Islet of Langerhans (tissue), 1 donor: ENCODE measurements around the gene NUP214.
"Not testable (repeated sequence)": the region's sequence is repeated elsewhere in the genome, so short reads cannot be mapped to it uniquely, and the experiment has no call there.

Experiments used
- FAIRE-seq: peaks from one replicate; lab custom pipeline; 2011; peaks lifted over from hg19 to GRCh38; lab: Jason Lieb, UNC

Gene NUP214

DNA sequence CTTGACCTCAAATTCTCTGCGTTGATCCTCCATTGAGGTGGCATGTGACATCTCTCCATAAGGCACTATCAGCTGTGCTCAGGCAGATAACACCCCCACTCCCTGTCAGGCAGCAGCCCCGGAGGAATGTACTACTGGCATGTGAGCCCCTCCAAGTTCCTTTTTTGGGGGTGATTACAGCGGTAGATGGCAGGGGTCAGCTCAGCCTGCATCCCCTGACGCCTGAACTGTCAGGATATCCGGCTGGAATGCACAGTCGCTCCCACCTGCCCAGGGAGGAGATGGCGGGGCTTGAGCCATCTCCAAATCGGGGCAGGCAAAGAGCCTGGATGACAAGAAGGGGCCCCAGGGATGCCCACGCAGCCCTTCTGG lies 110.1 kb downstream of the NUP214 start:
- FAIRE-seq: no peak

DNA sequence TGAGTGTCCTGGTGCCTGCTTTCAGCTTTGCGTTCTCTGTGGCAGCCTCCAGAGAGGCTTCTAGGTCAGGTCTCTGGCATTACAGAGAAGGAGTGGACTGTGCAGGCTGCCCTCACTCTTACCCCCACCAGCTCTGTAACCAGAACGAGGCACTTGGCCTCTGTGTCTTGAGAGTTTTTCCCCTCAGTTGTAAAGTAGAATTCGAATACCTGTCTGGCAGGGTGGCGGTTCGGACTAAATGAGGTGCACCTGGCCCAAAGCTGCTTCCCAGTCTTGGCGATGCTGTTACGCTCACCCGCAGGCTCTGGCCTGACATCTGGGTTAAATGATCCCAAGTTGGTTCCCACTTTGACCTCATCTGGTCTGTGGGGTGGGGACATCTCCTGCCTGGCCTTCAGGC lies 110.8 kb downstream of the NUP214 start:
- FAIRE-seq: no peak

DNA sequence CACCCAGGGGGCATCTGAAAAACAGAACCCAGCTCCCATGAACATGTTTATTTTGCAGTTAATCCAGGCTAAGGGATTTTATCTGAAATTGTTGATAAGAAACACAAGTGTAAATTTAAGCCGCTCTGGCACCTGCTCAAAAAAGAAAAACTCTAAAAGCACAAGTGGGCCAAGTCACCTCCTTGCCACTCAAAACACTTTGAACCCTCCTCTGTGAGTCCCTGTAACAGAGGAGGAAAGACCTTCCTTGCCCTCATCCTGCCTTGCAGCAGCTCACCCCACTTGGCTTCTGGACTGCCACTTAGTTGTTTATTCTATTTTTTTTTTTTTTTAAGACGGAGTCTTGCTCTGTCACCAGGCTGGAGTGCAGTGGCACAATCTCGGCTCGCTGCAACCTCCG lies 111.4 kb downstream of the NUP214 start:
- no peak for FAIRE-seq

DNA sequence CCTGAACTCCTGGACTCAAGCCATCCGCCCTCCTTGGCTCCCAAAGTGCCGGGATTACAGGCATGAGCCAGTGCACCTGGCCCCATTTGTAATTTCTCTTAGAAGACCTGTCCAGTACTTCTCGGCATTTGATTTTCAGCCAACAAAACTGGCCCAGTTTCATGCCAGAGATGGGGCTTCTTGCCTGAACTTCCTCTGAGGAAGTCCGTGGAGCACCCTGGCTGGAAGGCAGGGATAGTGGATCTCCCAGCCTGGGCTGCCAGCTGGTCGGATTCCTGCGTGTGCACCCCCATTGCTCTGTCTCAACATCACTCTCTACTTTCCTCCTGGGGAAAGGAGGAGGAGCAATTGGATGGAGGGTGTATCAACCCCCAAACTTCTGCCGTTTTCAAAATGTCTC lies 111.9 kb downstream of the NUP214 start:
- FAIRE-seq: no peak

DNA sequence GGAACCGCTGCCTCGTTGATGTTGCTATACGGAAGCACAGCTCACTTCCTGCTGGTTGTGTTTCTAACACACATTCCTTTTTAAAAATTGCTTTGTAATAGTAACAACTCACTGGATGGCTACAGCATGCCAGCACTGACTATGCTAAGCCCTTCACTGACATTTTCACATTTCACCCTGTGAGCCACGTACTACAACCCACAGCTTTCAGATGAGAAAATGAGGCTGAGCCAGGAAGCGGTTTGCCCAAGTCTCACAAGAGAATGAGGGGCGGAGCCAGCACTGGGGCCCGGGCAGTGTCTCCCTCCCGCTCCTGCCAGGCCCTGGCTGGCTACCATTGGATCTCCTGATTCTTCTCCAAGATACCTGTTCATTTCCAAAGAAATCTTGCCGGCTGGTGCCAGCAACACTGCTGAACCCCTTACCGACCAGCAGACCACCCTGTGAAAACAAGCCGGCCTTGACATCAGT lies 112.6 kb downstream of the NUP214 start:
- no peak for FAIRE-seq

DNA sequence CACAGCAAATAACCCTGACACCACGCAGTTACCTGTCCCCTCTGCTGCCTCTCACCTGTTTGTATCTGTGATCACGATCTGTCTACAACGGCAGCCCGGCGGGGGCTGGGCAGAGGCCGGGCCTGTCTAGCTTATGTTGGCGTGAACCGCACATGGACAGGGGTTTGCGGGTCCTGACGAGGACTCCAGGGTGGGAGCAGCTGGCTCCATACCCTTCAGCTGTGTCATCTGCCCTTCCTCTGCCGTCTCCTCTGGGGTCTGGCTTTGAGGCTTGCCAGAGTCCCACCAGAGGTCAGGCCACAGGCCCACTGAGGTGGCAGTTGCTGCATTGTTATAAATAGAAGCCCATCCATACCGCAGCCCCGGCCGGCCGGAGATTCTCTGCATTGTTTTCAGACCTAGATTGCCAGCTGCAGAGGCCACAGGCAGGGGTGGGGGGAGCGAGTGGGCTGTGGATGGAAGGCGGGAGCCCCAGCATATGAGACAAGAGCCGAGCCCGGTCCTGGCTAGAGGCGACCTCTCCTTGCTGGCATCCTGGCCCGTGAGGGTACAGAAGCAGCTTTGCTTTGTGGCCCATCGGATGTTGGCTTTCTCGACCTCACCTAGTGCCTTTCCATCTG lies 113.1 kb downstream of the NUP214 start:
- no peak for FAIRE-seq

DNA sequence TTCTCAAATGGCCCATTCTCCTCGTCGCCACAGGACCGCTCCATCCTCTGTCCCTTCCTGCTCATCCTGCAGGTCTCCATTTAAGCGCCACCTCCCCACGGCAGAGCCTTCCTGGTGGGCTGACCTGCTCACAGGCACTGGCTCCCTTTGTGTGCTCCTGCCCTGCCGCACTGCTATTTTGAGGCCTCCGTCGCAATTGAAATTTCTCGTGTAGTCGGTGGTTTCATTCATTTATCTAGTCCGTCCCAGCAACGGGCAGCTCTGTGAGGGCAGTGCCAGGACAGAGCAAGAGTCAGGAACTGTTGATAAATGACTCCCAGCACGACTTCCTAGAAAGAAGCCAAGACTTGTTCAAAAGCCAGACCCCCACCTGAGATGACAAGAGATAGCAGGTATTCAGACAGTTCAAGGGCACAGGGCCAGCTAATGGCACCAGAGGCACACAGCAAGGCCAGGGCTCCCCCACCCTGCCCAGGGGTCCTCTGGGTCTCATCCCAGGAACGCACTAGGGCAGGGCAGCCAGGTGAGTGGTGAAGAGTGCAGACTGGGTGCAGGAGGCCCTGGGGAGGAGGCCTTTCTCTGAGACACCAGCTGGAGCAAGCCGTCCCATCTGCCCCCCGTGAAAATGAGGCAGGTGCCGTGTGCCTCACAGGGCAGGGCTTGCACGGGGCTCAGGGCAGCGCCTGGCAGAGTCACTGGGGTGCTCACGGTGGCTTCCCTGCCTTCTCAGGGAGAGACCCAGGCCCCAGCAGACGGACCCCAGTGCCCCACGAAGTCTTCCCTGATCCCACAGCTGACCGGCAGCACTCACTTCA lies 114.0 kb downstream of the NUP214 start:
- FAIRE-seq: no peak

DNA sequence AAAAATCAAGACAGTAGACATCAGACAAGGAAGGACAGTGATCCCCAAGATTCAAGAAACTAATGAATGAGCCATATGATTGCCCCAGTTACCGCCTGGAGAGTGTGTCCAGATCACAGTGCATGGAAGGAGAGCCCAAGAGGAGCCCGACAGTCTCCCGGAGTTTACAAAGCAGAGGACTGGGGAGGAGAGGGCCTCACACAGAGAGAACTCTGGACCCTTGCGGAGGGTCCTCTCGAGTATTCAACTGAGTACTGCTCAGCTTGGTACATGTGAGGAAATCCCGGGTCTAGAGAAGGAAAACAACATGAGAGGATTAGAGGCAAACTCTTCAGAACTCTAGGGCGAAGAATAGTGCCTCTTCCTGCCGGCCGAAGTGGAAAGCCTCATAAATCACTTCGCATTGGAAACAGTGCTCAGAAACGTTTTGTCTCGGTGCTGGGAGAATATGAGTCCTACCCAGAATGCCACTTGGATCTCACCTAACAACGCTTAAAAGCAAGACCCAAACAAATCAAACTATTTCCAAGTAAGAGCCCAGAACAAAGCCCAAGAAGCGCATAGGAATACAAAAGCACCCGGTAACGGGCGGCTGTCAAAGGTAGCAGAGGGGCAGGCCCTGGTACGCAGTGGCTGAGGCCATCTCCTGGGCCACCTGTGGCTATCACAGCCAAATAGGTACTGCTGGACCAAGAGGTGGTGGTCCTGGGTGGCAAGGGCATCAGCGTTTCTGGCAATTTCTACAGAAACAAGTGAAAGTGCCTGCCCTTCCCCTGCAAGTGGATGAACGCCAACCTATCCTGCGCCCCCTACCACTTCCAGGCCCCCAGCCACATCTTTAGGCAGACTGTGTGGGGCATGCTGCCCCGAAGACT lies 114.9 kb downstream of the NUP214 start:
- FAIRE-seq: no peak

DNA sequence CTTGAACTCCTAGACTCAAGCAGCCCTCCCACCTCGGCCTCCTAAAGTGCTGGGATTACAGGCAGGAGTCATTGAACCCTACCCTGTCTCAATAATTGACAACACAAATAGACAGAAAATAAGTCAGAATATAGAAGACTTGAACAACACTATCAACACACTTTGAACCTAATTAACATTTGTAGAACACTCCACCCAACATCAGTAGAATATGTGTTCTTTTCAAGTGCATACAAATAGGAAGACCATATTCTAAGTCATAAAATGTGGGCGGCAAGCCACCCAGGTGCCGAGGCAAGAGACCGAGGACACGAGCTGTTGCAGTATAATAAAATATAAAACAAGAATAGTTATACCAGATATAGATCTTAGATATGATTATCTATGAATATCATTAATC lies 118.9 kb downstream of the NUP214 start:
- not testable (repeated sequence) for FAIRE-seq

DNA sequence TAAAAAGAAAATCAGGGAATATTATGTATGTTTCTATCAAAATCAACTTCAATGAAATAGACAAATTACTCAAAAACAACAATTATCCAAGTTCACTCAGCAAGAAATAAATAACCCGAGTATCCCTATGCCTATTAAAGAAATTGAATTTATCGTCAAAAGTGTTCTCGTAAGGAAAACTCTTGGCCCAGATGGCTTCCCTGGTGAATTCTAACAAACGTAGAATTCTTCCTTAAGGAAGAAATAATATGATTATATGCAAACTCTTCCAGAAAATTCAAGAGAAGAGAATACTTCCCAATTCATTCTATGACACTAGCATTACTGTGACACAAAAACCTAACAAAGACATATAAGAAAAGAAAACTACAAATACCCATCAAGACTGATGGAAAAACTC lies 121.2 kb downstream of the NUP214 start:
- no peak for FAIRE-seq

DNA sequence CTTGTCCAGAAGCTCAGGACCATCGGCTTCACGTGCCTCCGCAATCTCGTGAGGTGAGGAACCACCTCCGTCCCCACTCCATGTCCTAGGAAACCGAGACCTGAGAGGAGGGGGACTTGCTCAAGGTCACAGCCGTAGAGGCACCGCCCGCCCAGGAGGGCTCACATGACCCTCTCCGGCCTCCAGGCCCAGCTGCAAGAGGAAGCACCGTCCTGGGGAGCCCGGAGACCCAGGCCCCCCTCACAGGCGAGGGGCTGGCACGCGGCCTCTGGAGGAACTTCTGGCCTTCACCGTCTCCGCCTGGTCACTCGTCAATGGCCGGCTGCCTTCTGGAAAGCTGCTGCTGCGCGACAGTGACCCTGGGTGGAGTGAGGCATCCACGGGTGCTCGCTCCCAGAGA lies 126.7 kb downstream of the NUP214 start:
- no peak for FAIRE-seq

DNA sequence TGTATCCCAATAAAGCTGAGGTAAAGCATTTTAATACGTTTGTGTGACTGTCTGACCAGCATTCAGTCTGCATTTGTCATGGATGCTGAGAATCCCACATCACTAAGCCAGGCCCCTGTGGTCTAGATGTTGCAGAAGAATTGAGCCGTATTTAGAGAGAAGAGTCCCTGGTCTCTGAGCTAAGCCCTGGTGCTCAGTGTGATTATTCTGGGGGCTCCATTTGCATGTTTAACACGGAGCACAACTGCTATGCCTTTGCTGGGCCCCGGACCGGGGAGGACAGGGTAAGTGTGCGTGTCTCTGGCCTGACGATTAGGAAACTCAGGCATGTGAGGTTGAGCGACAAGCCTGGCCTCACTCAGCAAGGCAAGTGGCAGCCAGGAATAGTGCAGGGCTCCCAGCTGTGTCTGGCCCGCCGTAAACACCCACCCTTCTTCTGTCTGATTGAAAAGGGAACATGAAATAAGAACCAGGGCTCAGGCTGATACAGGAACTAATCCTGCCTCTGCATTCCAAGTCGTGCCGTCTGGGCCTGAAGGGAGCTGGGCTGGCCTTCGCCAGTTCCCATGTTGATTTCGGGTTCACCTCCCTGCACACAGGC lies 128.6 kb downstream of the NUP214 start:
- FAIRE-seq: no peak

DNA sequence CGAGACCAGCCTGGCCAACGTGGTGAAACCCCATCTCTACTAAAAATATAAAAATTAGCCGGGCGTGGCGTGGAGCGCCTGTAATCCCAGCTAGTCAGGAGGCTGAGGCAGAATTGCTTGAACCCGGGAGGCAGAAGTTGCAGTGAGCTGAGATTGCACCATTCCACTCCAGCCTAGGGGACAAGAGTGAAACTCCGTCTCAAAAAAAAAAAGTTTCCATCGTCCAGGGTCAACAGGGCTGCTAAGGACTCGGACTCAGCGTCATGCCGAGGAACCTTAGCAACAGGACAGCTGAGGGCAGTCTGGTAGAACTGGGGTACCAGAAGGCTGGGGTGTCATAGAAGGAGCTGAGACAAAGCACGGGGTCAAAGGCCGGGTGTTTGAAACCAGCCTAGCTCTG lies 129.2 kb downstream of the NUP214 start:
- FAIRE-seq: no peak

DNA sequence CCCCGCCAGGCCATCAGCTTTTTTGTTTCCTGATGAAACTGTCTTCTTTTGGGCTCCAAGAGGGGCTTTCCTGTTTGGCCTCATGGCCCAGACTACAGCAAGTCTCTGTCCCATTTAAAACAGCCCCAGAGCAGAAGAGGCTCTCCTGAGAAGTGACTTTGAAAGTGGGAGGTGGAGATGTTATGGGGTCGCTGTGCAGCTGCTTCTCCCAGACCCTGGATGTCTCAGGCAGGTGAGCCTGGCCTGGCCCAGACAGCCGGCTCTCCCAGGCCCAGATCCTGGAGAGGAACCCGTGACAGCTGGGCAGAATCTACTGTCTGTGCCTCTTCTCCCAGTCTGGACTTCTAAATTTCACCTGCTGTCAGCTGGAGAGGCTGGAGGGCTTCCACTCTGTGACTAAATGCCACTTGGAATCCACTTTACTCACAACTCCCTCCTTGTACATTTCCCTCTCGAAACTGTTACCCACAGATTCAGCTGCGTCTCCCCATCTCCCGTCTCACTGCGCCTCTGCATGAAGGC lies 130.4 kb downstream of the NUP214 start:
- FAIRE-seq: no peak

DNA sequence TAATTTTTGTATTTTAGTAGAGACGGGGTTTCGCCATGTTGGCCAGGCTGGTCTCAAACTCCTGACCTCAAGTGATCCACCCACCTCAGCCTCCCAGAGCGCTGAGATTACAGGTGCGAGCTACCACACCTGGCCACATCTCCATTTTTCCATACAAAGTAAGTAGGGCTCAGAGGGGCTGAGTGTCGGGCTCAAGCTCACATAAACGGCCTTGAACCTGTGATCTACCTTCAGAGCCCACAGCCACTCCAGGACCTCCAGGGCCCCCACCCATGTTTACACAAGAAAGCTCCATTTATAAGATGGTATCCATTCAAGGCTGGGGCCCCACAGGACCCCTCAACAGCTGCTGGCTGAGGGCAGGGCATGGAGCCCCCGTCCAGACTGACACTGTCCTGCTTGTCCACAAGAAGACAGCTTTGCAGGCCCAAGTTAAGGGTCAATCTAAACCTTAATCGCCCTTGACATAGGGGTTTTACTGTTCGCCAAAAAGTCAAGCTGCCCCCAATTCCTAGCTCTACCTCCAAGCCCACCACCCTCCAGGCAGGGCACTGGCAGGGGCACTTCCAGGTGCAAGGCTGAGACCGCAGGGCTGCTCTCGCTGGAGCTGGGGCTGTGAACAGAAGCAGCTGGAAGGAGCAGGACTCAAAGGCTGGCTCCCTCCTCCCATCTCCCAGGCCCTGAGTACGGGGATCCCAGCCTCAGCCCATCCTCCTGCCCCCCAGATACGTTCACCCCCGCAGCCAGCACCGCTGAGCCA lies 132.1 kb downstream of the NUP214 start:
- no peak for FAIRE-seq

DNA sequence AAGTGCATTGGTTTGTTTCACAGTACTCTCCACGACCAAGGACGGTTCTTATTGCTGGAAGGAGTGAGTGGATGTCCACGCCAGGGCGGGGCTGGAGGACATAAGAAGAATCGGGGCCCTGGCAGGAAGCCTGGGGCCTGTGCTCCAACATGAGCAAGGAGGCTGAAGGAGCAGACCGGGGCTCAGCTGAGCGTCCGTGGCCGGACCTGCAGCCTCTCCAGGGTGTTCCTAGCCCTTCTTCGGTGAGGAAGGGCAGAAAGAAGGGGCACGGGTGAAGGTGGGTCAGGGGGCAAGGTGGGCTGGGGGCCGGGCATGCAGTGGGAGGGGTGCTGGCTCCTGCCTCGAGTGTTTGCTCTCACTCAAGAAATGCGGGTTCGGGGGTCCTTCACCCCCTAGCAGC lies 132.8 kb downstream of the NUP214 start:
- FAIRE-seq: no peak

DNA sequence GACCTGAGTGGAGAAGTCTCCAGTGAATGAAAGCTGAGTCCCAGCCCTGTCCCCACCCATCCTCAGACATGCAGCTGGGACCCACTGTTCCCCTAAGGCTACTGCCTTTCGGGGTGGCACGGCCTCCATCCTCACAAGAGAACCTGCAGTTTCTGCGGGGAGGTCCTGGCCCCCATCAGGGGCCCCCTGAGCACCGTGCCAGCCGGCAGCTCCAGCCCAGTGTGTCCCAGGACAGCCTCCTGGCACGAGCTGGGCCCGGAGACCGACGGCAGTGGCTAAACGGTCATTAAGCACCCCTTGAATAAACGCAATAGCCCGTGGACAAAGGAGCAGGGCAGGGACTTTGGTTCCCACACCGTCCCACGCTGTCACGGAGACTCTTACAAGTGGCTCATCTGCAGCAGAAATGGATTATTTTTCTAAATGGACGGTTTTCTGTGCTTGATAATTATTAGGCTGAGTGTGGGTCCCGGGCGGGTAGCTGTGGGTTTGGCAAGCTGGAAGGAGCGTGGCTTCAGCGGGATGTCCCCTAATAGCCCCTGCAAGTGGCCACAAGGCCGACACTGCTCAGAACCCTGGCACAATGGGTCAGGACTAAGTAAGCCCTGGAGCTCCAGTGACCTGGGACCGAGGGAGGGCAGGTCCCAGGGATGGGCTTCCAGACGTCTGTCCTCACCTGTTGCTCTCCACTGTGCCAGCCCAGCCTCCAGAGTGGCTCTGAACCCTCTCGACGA lies 133.5 kb downstream of the NUP214 start:
- no peak for FAIRE-seq

DNA sequence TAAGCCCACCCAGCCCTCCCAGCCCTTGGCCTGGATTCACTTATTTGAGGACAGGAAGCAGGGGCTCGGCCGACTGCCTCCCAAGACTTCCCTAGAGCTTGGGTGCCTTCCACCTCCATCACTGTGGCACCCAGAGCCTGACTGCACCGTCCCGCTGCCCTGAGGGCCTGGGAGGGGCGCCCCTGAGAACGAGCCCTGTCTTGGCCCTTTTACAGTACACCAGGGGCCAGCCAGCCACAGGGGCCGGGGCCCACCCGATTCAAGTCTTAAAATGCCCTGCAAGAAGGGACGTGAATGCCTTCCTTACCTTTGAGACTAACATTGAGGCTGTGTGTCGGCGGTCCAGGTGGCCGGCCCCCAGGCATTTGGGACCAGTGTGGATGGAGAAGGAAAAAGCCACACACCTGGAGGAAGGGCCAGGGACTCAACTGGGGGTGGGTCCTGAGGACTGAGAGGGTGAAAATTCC lies 134.1 kb downstream of the NUP214 start:
- no peak for FAIRE-seq

DNA sequence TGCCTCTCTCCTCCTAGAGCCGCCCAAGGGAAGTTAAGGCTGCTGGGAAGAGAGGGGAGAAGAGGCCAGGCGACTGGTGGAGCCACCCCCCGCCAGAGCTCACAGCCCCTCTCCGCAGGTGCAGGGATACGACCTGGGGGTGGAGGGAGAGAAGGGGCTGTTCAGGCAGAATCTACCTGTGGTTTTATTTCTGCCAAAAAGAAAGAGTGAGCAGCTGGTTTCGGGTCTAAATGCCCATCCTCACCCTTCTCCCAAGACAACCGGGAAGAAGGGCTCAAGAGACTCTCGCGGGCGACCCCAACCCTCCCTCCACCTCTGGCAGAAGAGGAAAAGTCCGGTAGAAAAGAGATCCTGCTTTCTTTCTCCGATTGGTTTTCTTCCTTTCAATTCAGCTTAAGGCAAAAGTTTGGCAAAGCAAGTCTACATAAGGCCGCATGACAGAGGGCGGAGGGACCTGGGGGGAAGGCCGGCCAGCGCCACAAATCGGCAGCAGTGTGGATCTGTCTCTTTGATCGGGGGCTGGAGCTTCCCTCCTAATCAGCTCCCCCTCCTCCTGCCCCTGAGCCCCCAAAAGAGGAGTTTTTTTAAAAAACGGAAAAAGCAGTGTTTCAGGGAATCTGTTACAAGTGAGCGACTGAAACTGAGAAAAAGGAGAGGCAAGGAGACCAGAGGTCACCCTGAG lies 134.7 kb downstream of the NUP214 start:
- no peak for FAIRE-seq

DNA sequence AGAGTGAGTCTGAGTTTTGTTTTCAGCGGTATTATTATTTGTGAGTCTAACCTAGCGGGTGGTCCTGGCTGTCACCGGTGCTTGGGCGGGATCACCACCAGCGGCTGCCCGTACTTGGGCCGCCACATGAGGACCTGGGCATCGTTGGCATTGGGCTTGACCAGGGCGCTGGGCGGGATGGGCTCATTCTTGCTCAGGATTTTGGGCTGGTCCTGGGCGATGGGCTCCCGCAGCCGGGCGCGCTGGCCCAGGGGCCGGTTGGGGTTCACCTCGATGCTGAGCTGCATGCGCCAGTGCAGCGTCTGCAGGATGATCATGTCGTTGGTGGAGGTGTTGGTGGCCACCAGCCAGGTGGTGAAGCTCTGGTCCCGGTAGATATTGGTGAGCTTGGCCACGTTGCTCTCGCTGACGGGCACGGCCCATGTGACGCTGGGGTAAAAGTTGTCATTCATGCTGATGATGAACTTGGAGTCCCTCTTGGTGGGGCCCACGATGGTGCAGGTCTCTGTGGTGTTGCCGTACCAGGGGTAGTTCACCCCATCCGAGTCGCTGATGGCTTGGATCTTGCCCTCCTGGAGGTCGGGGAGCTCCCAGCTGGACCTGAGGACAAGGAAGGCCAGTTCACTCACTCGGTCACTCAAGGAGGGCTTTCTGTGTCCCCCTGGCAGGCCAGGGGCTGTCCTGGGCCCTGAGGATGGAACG lies 135.5 kb downstream of the NUP214 start:
- no peak for FAIRE-seq
